Mesenchymal stem cell (in vitro differentiated cells and primary cell): ENCODE measurements around the gene TNFRSF4.

Source experiments
- DNase-seq: peaks from one replicate; pipeline ENCODE4 v3.0.0-alpha.2; 2013
- H2AFZ ChIP-seq: one replicate; pipeline ENCODE4 v1.6.1; 2013; ENCODE audit warnings: low read depth, mild to moderate bottlenecking, control low read depth, inconsistent platforms, low read length, moderate library complexity
- H2AK5ac ChIP-seq: 2 replicates; pipeline ENCODE4 v1.6.1; 2013; ENCODE audit warnings: low read length, moderate library complexity, mild to moderate bottlenecking, inconsistent platforms; ENCODE audit not compliant: severe bottlenecking
- H2BK120ac ChIP-seq: one replicate; pipeline ENCODE4 v1.6.1; 2013; ENCODE audit warnings: low read depth, mild to moderate bottlenecking, inconsistent platforms, low read length, moderate library complexity
- H2BK12ac ChIP-seq, 2 experiments: one replicate each; pipeline ENCODE4 v1.6.1; 2013; ENCODE audit warnings: inconsistent platforms in 2 of 2, low read length in 2 of 2, mild to moderate bottlenecking in 2 of 2, moderate library complexity in 2 of 2, control low read depth in 1 of 2
- H2BK15ac ChIP-seq: one replicate; pipeline ENCODE4 v1.6.1; 2013; ENCODE audit warnings: mild to moderate bottlenecking, low read depth, inconsistent platforms; ENCODE audit not compliant: poor library complexity, severe bottlenecking
- H2BK5ac ChIP-seq: 2 replicates; pipeline ENCODE4 v1.6.1; 2013; ENCODE audit warnings: low read depth, mild to moderate bottlenecking, low read length, control low read depth, inconsistent platforms; ENCODE audit not compliant: poor library complexity, severe bottlenecking
- H3K14ac ChIP-seq, 2 experiments: one replicate each; pipeline ENCODE4 v1.6.1; 2013; ENCODE audit warnings: inconsistent platforms in 2 of 2, low read length in 2 of 2, control low read depth in 1 of 2, mild to moderate bottlenecking in 1 of 2, moderate library complexity in 1 of 2
- H3K18ac ChIP-seq, 2 experiments: one replicate each; pipeline ENCODE4 v1.6.1; 2013; ENCODE audit warnings: inconsistent platforms in 2 of 2, low read length in 2 of 2, control low read depth in 1 of 2, low read depth in 1 of 2, mild to moderate bottlenecking in 1 of 2
- H3K23ac ChIP-seq, 2 experiments: one replicate each; pipeline ENCODE4 v1.6.1; 2013; ENCODE audit warnings: inconsistent platforms in 2 of 2, low read length in 2 of 2, mild to moderate bottlenecking in 2 of 2, moderate library complexity in 2 of 2, control low read depth in 1 of 2
- H3K27ac ChIP-seq: 2 replicates; pipeline ENCODE4 v1.5.1; 2013; ENCODE audit warnings: mild to moderate bottlenecking, moderate library complexity, low read length, control low read depth, inconsistent platforms; ENCODE audit not compliant: poor library complexity, severe bottlenecking
- H3K27me3 ChIP-seq, 2 experiments: 2 replicates each; pipeline versions ENCODE4 v1.6.1 to v1.7.0; 2013; ENCODE audit warnings: low read length in 2 of 2, mild to moderate bottlenecking in 2 of 2, moderate library complexity in 2 of 2, control low read depth in 1 of 2, inconsistent platforms in 1 of 2; ENCODE audit not compliant: control insufficient read depth in 1 of 2, insufficient read depth in 1 of 2
- H3K36me3 ChIP-seq, 2 experiments: 2 replicates each; pipeline versions ENCODE4 v1.6.1 to v1.7.0; 2013; ENCODE audit warnings: low read length in 2 of 2, control low read depth in 1 of 2, inconsistent platforms in 1 of 2, low read depth in 1 of 2, mild to moderate bottlenecking in 1 of 2; ENCODE audit not compliant: insufficient read depth in 2 of 2, control insufficient read depth in 1 of 2
- H3K4ac ChIP-seq, 2 experiments: one replicate each; pipeline ENCODE4 v1.6.1; 2013; ENCODE audit warnings: inconsistent platforms in 2 of 2, low read length in 2 of 2, mild to moderate bottlenecking in 2 of 2, moderate library complexity in 2 of 2, control low read depth in 1 of 2, low read depth in 1 of 2
- H3K4me1 ChIP-seq: 2 replicates; pipeline ENCODE4 v1.6.1; 2013; ENCODE audit warnings: low read depth, low read length, control low read depth; ENCODE audit not compliant: control insufficient read depth, insufficient read depth
- H3K4me2 ChIP-seq: 2 replicates; pipeline ENCODE4 v1.6.1; 2013; ENCODE audit warnings: low read length, mild to moderate bottlenecking, inconsistent platforms; ENCODE audit not compliant: poor library complexity, severe bottlenecking
- H3K4me3 ChIP-seq, 2 experiments: 2 replicates each; pipeline versions ENCODE4 v1.5.1 to v1.7.0; 2013; ENCODE audit warnings: low read length in 2 of 2, mild to moderate bottlenecking in 2 of 2, control low read depth in 1 of 2, low read depth in 1 of 2; ENCODE audit not compliant: insufficient read depth in 1 of 2
- H3K79me1 ChIP-seq: replicated peaks from 2 replicates; pipeline ENCODE4 v1.6.1; 2013; ENCODE audit warnings: mild to moderate bottlenecking, control low read depth, low read length, inconsistent platforms; ENCODE audit not compliant: poor library complexity, severe bottlenecking
- H3K9ac ChIP-seq: 2 replicates; pipeline ENCODE4 v1.7.0; 2013; ENCODE audit warnings: mild to moderate bottlenecking, low read length, moderate library complexity
- H3K9me3 ChIP-seq: 2 replicates; pipeline ENCODE4 v1.7.0; 2013; ENCODE audit warnings: mild to moderate bottlenecking, low read length; ENCODE audit not compliant: control insufficient read depth
- H4K8ac ChIP-seq: one replicate; pipeline ENCODE4 v1.6.1; 2013; ENCODE audit warnings: inconsistent platforms, mild to moderate bottlenecking, low read length, moderate library complexity
- H4K91ac ChIP-seq: one replicate; pipeline ENCODE4 v1.6.1; 2013; ENCODE audit warnings: mild to moderate bottlenecking, low read length, inconsistent platforms
- WGBS: methylation state at CpG from one replicate; pipeline ENCODE4 v1.1.7; 2013; ENCODE audit warnings: mixed read lengths; 5-methylcytosine and 5-hydroxymethylcytosine counted together

The TNFRSF4 gene

DNA sequence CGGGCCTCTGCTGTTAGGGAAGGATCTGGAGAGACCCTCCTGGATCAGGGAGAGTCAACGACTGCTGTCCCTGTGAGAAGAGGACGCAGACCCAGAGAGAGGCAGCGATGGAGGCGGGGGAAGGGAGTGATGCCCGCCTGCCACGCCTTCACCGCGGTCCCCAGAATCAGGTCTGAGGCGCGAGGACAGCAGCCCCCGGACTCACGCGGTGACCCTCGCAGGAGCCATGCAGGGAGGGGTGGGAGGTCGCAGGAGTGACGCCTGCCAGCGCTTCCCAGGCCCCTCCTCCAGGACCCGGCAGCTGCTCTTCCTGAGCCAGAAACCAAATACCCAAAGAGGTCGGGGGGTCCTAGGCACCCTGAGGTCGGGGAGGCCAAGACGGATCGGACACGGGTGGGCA lies 6.2 kb upstream of the TNFRSF4 start:
- Histone ChIP-seq H3K27me3 (no peaks in the 10 kb centered on the region), H3K79me1 (peaks cover 54% of the 10 kb centered on the region), H3K4ac (no peak overlapping the region), H3K4me1 (peaks cover 41% of the 10 kb centered on the region), H4K91ac (no peak overlapping the region), H3K36me3 (peaks cover 72 to 99% of the 10 kb centered on the region in 2 experiments), H3K4me2 (no peak overlapping the region), H3K9me3 (no peaks in the 10 kb centered on the region), H2BK12ac (no peak overlapping the region), H2BK15ac (no peak overlapping the region), H4K8ac (no peak overlapping the region), H3K18ac (no peak overlapping the region), H3K9ac (no peak overlapping the region), H3K27ac (no peak overlapping the region), H2BK5ac (no peak overlapping the region), H3K14ac (no peak overlapping the region), H3K4me3 (no peak overlapping the region), H2BK120ac (no peak overlapping the region), H2AFZ (no peak overlapping the region), H3K23ac (no peak overlapping the region), H2AK5ac (no peak overlapping the region)
- DNase-seq = no peak
- WGBS = 96% methylated on average over 24 of the region's 24 CpGs

DNA sequence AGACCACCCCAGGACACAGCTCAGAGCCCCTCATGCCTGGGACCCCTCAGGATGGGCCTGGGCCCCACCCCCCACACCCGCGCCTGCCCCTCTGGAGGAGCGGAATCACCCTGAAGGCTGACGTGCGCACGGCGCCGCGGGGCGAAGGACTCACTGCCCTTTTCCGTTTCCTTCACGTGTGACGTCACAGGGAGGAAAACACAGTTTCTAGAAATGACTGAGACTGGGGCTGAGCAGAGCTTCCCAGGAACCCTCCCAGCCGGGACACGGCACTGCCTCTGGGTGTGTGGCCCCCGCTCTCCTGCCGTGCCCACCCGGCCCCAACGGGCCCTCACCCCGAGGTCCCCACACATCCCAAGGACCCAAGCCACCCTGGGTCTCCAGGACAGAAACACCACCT lies 5.4 kb upstream of the TNFRSF4 start:
- H2BK12ac ChIP-seq = no peak overlapping the region
- no peak overlapping the region for H3K4me2 ChIP-seq
- peaks cover 49% of the 10 kb centered on the region for H3K4me1 ChIP-seq
- H3K9me3 ChIP-seq = no peaks in the 10 kb centered on the region
- no peak overlapping the region for H2BK5ac ChIP-seq
- H3K14ac ChIP-seq = no peak overlapping the region
- no peak overlapping the region for H3K27ac ChIP-seq
- H3K36me3 ChIP-seq = peaks cover 64 to 93% of the 10 kb centered on the region in 2 experiments
- DNase-seq = no peak
- H2BK120ac ChIP-seq = no peak overlapping the region
- H3K23ac ChIP-seq = no peak overlapping the region
- no peak overlapping the region for H3K18ac ChIP-seq
- no peak overlapping the region for H2BK15ac ChIP-seq
- no peak overlapping the region for H3K4ac ChIP-seq
- H4K8ac ChIP-seq = no peak overlapping the region
- H3K9ac ChIP-seq = no peak overlapping the region
- peaks cover 45% of the 10 kb centered on the region for H3K79me1 ChIP-seq
- H2AK5ac ChIP-seq = no peak overlapping the region
- H2AFZ ChIP-seq = no peak overlapping the region
- H4K91ac ChIP-seq = no peak overlapping the region
- WGBS = 98% methylated on average over 20 of the region's 20 CpGs
- no peak overlapping the region for H3K4me3 ChIP-seq
- H3K27me3 ChIP-seq = no peaks in the 10 kb centered on the region

DNA sequence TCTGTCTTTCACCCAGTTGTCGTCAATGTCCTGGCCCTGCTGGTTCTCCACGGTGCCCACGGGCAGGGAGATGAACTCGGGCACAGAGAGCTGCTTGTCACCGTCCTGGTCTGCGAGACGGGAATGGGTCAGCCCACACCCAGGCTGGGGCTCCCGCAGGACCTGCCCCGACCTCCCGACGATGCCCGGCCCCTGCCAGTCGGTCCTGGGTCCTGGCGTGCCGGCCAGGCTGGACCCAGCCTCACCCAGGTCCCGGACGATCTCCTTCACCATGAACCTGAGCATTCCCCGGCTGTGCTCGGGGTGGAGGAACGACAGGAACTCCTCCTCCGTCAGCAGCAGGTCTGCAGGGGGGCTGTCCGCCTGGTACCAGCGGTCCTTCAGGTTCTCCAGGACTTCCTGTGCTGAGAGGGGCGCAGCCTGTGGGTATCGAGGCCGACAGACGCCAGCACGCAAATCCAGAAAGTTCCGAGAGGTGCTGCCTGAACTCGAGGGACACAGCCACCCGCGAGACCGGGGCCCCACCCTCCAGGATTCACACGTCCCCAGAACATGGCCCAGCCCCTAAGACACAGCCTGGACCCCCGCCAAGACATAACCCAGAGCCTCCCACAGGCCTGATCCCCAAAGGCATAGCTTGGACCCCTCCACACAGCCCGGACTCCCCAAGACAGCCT lies 4.7 kb upstream of the TNFRSF4 start:
- Histone ChIP-seq H2BK15ac (peak overlapping the region; percentile 74), H2BK120ac (no peak overlapping the region), H3K79me1 (peaks cover 43% of the 10 kb centered on the region), H3K4me3 (no peak overlapping the region), H3K27me3 (no peaks in the 10 kb centered on the region), H4K8ac (no peak overlapping the region), H4K91ac (no peak overlapping the region), H3K14ac (no peak overlapping the region), H3K23ac (no peak overlapping the region), H3K9ac (no peak overlapping the region), H2BK12ac (no peak overlapping the region), H2BK5ac (no peak overlapping the region), H3K27ac (no peak overlapping the region), H3K4me1 (peaks cover 55% of the 10 kb centered on the region), H3K18ac (no peak overlapping the region), H3K36me3 (peaks cover 64 to 90% of the 10 kb centered on the region in 2 experiments), H2AFZ (no peak overlapping the region), H3K9me3 (no peaks in the 10 kb centered on the region), H3K4me2 (no peak overlapping the region), H3K4ac (no peak overlapping the region), H2AK5ac (peak overlapping the region; percentile 6)
- no peak for DNase-seq
- WGBS = 97% methylated on average over 36 of the region's 36 CpGs

DNA sequence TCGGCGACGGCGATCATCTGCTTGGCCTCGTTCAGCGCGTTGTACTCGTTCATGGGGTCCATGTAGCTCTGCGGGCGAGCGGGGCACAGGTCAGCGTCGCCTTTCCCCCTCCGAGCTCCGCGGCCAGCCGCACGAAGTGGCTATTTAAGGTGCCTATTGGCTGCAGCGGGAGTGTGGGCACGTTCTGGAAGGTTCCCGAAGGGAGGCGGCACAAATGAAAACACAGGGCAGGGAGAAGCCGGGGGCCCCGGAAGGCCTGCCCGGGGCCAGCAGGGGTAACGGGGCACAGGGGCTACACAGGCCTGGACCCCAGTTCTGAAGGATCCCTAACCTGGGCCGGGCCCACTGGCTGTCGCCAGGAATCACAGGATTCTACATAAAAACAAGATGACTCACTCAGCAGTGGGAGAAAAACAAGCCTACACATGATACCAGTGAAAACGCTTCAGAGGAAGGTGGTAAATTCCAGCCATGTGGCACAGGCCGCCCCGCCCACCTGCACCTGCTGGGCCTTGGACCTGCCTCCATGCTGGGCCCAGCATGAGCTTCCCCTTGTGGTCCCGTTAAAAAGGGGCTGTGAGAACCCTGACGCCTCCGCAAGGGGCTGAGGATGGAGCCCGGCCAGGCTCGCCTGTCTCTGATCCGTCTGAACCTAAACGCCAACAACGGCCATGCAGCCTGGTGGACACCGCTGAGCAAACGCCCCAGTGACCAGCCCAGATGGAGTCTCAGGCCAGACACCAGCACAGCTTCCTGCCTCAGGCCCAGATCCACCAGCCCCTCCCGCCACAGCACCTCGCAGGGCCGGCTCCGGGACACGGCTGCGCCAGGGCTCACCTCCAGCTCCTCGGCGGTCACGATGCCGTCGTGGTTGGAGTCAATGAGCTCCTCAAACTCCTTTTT lies 3.9 kb upstream of the TNFRSF4 start:
- no peak overlapping the region for H4K8ac ChIP-seq
- no peak overlapping the region for H4K91ac ChIP-seq
- no peak overlapping the region for H3K4ac ChIP-seq
- no peak overlapping the region for H2AFZ ChIP-seq
- H3K4me2 ChIP-seq = no peak overlapping the region
- WGBS = 93% methylated on average over 52 of the region's 52 CpGs
- peak overlapping the region in 1 of 2 experiments; percentile 7 for H3K4me3 ChIP-seq
- no peak overlapping the region for H3K23ac ChIP-seq
- peaks cover 40% of the 10 kb centered on the region for H3K79me1 ChIP-seq
- no peak for DNase-seq
- H3K27me3 ChIP-seq = no peaks in the 10 kb centered on the region
- peak overlapping the region; percentile 82 for H2AK5ac ChIP-seq
- H3K9ac ChIP-seq = no peak overlapping the region
- no peak overlapping the region for H3K18ac ChIP-seq
- no peak overlapping the region for H2BK120ac ChIP-seq
- H3K36me3 ChIP-seq = peaks cover 58 to 85% of the 10 kb centered on the region in 2 experiments
- H3K27ac ChIP-seq = peak overlapping the region; percentile 67
- H2BK5ac ChIP-seq = no peak overlapping the region
- H3K9me3 ChIP-seq = no peaks in the 10 kb centered on the region
- no peak overlapping the region for H3K14ac ChIP-seq
- H2BK12ac ChIP-seq = no peak overlapping the region
- H3K4me1 ChIP-seq = peaks cover 59% of the 10 kb centered on the region
- no peak overlapping the region for H2BK15ac ChIP-seq
